Neural progenitor cell (in vitro differentiated cells): ENCODE data around the gene SOCS6.
"Not testable (repeated sequence)": the region's sequence is repeated elsewhere in the genome, so short reads cannot be mapped to it uniquely, and the experiment has no call there.

ENCODE experiments used
- EZH2phosphoT487 ChIP-seq: fragments of 200-600 bp; sonication (generic); IDR thresholded peaks from 2 replicates; pipeline ENCODE4 v1.6.1; 2017; ENCODE audit warnings: antibody characterized with exemption
- TF ChIP-seq, protein P1 (sequence below): fragments of 200-600 bp; sonication (generic); IDR thresholded peaks from 2 replicates; pipeline ENCODE4 v1.5.1; 2017; ENCODE audit warnings: antibody characterized with exemption, mild to moderate bottlenecking

DNA sequence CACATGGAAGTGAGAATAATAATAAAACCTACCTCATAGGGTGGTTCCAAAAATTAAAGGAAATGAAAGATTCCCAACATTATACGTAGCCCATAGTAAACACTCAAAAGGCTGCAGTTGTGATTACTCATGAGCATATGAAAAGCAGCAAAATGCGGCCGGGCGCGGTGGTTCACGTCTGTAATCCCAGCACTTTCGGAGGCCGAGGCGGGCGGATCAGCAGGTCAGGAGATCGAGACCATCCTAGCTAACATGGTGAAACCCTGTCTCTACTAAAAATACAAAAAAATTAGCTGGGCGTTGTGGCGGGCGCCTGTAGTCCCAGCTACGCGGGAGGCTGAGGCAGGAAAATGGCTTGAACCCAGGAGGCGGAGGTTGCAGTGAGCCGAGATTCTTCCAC, 39.0 kb upstream of the SOCS6 start:
- TF ChIP-seq, protein P1, sequence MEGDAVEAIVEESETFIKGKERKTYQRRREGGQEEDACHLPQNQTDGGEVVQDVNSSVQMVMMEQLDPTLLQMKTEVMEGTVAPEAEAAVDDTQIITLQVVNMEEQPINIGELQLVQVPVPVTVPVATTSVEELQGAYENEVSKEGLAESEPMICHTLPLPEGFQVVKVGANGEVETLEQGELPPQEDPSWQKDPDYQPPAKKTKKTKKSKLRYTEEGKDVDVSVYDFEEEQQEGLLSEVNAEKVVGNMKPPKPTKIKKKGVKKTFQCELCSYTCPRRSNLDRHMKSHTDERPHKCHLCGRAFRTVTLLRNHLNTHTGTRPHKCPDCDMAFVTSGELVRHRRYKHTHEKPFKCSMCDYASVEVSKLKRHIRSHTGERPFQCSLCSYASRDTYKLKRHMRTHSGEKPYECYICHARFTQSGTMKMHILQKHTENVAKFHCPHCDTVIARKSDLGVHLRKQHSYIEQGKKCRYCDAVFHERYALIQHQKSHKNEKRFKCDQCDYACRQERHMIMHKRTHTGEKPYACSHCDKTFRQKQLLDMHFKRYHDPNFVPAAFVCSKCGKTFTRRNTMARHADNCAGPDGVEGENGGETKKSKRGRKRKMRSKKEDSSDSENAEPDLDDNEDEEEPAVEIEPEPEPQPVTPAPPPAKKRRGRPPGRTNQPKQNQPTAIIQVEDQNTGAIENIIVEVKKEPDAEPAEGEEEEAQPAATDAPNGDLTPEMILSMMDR: not testable (repeated sequence)
- TF ChIP-seq EZH2phosphoT487: not testable (repeated sequence)
